ENCODE measurements around the gene MAPKAP1.

DNA sequence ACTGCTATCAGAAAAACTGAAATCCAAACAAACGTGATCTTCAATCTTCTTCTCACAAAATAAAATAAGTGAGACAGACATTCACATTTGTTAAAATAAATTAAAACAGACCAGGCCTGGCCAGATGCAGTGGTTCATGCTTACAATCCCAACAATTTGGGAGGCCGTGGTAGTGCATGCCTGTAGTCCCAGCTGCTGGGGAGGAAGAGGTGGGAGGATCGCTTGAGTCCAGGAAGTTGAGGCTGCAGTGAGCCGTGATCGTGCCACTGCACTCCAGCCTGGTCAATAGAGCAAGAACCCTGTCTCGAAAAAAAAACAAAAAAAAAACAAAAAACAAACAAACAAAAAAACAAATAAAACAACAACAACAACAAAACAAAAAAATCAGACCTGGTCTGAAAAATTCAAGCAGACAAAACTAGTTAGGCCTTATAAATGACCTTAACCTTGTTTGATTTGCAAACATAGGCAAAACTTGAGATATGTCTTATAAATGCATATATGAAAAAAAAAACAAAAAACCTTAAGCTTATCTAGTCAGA, 10.8 kb downstream of the MAPKAP1 start:
- TF ChIP-seq, protein P1, sequence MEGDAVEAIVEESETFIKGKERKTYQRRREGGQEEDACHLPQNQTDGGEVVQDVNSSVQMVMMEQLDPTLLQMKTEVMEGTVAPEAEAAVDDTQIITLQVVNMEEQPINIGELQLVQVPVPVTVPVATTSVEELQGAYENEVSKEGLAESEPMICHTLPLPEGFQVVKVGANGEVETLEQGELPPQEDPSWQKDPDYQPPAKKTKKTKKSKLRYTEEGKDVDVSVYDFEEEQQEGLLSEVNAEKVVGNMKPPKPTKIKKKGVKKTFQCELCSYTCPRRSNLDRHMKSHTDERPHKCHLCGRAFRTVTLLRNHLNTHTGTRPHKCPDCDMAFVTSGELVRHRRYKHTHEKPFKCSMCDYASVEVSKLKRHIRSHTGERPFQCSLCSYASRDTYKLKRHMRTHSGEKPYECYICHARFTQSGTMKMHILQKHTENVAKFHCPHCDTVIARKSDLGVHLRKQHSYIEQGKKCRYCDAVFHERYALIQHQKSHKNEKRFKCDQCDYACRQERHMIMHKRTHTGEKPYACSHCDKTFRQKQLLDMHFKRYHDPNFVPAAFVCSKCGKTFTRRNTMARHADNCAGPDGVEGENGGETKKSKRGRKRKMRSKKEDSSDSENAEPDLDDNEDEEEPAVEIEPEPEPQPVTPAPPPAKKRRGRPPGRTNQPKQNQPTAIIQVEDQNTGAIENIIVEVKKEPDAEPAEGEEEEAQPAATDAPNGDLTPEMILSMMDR (conservative IDR thresholded peaks at IDR 0.05) = no peak
- TF ChIP-seq ZFX (IDR thresholded peaks at IDR 0.05) = no peak

All from C4-2B (cell line).